ENCODE measurements around the gene NRTN.
A peak's percentile ranks its signal among the peaks of the same experiment; 100 is the strongest.

Gene NRTN

GRCh38 chr19:5817218-5817617 is 12.4 kb downstream of the NRTN start:
- DNase-seq: no peak

DNA sequence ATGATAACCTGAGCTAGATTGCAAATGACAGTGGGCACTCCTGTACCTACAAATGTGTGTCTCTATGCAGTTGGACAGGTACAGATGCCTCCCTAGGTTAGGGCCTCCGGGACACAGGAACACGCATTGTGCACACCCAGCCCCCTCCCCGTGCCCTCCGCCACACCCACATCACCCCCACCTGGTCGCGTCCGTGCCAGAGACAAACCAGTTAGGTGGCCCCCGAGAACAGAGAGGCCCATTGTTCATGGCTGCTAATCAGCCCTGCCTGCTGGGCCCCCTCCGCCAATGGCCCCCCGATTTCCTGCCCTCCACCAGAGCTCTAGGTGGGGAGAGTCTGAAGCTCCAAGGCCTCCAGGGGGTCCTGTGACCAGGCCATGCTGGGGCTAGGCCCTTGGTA is 13.7 kb downstream of the NRTN start:
- no peak for DNase-seq

DNA sequence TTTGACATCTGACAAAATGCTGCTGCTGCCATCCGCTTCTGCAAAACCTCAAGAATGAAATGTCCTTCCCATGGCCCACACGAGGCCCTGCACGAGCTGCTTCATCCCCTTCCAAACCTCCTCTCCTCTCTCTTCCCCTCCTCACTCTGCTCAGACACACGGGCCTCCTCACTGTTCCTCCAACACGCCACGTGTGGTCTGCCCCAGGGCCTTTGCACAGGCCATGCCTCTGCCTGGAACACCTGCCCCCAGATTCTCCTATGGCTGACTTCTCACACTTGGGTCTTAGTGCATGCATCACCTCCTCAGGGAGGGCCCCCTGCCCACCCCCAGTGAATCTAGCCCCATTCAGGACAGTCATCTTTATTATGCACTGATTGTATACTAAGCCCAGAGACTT is 15.9 kb downstream of the NRTN start:
- no peak for DNase-seq

- DNase-seq: no peak
Measured at GRCh38 chr19:5821521-5822180, 16.8 kb downstream of the NRTN start.

- DNase-seq: no peak
Measured at GRCh38 chr19:5822181-5822844, 17.4 kb downstream of the NRTN start.

- DNase-seq: no peak
Measured at GRCh38 chr19:5823579-5824281, 18.9 kb downstream of the NRTN start.

- DNase-seq: no peak
Measured at GRCh38 chr19:5824751-5825150, 19.9 kb downstream of the NRTN start.

GRCh38 chr19:5825178-5825577 is 20.3 kb downstream of the NRTN start:
- DNase-seq: no peak

GRCh38 chr19:5826531-5827341 is 21.9 kb downstream of the NRTN start:
- no peak for DNase-seq

GRCh38 chr19:5827342-5827890 is 22.5 kb downstream of the NRTN start:
- DNase-seq: no peak

DNA sequence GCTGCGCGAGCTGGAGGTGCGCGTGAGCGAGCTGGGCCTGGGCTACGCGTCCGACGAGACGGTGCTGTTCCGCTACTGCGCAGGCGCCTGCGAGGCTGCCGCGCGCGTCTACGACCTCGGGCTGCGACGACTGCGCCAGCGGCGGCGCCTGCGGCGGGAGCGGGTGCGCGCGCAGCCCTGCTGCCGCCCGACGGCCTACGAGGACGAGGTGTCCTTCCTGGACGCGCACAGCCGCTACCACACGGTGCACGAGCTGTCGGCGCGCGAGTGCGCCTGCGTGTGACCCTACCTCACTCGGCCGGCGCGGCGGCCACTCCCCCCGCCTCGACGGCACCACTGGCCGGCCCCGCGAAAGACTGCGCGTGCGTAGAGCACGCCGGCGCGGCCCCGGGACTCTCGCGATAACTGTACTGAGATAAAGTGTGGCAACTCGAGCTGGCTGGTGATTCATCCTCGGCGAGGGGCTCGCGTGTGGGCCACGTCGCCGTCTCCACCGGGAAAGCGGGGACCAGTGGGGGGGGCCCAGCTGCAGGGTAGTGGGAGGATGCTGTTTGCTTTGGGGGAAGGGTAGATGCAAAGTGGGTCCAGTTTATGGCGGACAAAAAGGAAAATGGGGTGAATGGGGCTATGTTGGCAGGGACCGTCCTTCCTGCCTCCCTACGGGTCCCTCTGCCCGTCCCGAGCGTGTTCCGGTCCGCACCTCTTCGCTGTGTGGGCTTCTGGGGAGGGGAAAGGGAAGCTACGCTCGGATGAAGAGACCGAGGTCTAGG is 23.2 kb downstream of the NRTN start:
- peak; percentile 96 for DNase-seq

DNA sequence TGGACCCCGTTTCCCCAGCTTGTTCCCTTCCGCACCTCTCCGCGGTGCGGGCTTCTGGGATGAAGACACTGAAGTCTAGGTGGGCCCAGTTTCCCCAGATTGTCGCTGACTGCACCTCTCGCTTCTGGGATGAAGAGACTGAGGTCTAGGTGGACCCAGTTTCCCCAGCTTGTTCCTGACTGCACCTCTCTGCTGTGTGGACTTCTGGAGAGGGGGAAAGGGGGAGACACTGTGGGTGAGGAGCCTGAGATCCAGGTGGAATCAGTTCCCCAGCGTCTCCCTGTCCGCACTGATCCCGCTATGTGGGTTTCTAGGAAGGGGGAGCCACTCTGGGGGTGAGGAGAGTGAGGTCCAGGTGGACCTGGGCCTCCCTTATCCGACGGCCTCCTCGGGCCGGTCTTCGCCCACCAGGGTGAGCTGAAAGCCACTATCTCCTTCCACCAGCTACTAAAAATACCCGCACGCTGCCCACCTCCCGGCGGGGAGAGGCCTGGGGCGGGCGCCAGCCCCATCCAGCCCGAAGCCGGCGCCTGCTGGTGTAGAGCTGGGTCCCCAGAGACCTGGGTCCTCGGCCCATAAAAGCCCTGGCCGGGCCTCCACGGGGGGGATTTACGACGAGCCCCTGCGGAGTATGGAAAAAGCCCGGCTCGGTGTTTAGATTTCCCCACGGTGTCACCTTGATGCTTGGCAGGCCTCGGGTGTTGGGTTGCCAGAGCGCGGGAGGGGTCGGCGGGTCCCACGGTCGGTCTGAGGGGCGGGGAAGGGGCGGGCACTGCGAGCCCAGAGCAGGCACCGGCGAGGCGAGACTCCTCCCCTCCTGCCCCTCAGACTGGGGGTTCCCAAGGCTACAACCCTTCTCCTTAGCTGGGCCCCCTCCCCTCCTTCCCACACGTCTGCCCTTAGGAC is 24.0 kb downstream of the NRTN start:
- DNase-seq: peak; percentile 28

DNA sequence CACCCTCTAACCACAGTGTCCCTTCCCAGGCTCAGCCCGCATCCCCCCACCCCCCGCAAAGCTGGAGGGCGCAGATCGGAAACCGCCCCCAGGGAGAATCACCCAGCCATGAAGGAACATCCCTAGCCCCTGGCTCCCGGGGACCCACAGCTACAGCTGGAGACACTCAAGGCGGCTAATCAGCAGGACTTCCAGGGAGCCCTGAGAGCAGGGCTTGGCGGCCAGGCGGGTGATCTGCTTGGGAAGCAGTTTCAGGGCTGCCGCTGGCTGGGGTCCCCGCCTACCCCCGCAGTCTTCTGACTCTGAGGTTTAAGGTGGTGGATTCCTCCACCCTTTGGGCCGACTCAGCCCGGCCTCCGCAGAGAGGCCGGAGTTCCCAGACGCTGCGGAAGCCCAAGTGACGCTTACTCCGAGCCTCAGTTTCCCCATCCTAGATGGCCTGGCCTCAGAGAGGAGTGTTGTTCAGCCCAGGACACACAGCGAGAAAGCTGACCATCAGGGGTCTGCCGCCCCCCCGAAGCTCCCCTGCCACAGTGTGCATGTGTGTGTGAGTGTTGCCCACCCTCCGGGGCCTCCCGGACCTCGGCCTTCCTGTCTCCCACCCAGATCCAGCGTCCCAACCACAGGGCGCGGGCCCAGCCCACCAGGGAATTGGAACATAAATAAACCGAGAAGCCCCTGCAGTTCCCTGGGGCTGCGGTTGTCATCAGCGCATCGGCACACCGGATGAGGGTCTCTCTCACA is 24.9 kb downstream of the NRTN start:
- DNase-seq: no peak

- DNase-seq: no peak
Measured at GRCh38 chr19:5831159-5831558, 26.3 kb downstream of the NRTN start.

- no peak for DNase-seq
Measured at GRCh38 chr19:5832061-5832460, 27.2 kb downstream of the NRTN start.

- no peak for DNase-seq
Measured at GRCh38 chr19:5832527-5833216, 27.8 kb downstream of the NRTN start.

DNA sequence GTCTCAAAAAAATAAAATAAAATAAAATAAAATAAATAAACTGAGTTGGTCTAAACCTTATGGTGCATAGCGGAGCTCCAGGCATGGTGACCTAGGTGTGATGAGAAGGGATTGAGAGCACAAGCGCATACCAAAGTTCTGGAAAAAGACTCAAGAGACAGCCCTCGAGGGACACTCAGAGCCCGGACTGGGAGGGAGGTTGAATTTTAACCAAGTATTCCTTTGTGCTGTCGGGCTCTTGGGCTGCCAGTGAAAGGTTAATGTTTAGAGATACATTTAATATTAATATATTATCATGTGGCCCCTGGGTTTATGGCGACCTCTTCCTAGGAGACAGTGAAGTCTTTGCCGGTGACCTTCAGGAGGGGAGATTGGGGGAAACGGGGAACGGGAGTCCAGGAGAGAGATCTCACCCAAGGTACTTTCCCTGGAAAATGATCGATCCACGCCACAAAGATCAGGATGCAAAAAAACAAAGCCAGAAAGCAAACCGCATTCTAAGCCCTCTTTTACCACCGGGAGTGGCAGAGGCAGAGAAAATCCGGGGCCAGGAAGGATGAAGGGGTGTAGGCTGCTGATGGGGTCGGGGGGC is 33.0 kb downstream of the NRTN start:
- no peak for DNase-seq

DNA sequence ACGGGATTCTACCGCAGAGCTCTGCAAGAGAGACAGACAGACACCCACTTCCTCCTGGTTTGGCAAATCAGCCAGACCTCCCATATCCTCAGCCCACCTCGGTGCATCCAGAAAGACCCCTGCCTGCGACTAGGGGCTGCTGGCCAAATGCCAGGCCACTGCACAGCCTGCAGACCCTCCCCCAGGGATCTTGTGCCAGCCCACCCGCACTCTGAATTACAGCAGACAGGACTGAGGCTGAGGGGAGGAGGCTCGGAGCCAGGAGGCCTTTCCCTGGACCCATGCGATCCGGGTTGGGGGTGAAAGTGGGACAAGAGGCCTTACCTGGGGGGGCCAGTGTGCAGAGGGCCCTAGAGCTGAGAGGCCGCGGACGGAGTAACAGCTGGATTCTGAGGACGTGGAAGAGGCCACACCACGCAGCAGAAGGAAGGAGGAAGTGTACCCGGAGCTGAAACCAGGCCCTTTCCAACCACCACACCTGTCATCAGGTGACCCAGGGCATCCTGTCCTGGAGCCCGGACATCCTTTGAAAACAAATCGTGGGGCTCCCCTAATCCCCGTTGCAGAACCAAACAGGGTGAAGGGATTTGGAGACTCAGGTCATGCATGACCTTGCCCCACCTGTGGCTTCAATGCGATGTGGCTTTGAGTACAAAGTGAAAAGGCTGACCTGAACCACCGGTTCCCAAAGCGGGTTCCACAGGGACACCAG is 33.6 kb downstream of the NRTN start:
- DNase-seq: no peak

Measured in stimulated activated CD4-positive, alpha-beta T cell treated with anti-CD3 and anti-CD28 coated beads, Interleukin-1b, Interleukin-23, amount 100 ng/mL, for 48 hours (primary cell).